HG03097 (cell line): Measurements from ENCODE around the gene PROP1.
"Not testable (repeated sequence)": the region's sequence is repeated elsewhere in the genome, so short reads cannot be mapped to it uniquely, and the experiment has no call there.

ENCODE experiments used
- ATAC-seq: cut with Tn5 transposase; IDR thresholded peaks from one replicate; pipeline ENCODE4 v1.9.1; 2021; ENCODE audit not compliant: unreplicated experiment, low FRiP score

The PROP1 gene

DNA sequence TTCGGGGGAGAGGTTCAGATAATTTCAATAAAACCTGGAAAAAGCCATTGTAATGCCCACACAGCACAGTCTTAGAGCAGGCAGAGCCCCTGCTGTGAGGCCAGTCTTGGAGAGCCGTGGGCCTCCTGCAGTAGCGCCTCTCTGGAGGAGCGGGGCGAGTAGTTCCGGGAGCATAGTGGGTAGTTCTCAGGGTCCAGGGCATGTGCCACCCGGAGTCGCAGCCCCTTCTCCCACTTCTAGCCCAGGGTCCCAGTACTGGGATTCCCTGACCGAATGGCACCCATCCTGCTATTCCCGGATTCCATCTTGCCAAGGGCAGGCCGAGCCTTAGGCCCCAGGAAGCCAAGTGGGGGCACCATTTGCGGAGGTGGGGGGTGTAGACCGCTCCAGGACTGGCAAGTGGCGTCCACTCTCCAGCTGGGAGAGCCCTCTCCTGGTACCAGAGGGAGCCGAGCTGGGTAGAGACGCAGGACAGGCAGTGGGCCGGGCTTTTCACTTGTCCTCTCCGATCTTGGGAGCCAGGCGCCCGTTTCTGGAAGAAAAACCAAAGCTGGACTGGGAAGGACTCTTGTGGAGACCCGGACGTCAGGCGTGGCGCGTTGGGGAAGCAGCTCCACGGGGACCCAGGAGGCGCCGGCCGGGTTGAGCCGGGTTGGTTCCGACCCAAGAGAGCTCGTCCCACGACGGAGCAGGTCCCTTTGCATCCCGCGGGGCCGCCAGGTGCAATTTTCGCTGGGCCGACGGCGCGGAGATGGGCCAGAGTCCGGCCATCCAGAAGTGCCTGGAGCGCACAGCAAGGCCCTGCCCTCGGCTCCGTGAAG, 12.1 kb downstream of the PROP1 start:
- ATAC-seq = no peak

DNA sequence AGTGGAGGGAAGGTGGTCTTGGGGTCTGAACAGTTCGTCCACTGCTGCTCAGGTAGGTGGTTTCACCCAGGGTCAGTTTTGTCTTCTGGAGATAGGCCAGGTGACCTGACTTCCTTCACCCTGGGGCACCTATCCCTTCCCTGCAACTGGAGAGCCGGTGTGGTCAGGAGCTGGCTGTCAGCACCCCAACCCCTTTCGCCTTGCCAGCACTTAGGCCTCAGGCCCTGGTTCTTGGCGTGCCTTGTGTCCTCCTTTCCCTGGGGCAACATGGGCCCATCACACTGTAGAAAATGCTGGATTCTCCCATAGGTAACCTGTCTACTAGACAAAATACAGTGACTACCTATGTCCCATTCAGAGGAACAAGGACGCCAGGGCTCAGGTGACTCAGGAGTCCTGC, 13.1 kb downstream of the PROP1 start:
- no peak for ATAC-seq

DNA sequence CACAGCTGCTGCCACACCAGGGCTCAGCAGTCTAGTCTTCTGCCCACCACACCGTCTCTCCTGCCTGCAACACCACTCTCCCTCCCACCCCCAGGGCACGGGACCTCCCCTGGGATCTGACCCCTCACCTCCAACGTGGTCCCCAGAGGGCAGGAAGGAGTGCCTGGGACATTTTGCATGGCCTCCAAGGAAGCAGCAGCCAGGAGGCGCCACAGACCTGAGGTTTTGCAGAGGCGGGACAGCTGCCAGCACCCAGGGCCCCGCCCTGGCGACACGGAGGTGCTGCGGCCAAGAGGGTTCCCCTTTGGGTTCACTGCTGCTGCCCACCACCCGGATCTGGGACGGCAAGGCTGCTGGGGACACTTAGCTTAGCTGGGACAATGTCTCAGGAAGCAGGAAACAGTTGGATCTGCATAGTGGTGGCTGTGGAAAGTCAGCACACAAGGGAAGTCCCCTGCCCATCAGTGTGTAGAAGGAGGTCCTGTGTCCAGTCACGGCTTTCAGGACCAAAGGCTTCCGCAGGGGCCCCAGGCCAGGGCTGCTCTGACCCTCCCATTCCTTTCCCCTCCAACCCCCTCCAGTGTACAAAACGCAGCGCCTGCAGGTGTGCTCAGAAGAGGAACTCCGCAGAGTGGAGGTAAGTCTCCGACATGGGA, 13.8 kb downstream of the PROP1 start:
- ATAC-seq = no peak

DNA sequence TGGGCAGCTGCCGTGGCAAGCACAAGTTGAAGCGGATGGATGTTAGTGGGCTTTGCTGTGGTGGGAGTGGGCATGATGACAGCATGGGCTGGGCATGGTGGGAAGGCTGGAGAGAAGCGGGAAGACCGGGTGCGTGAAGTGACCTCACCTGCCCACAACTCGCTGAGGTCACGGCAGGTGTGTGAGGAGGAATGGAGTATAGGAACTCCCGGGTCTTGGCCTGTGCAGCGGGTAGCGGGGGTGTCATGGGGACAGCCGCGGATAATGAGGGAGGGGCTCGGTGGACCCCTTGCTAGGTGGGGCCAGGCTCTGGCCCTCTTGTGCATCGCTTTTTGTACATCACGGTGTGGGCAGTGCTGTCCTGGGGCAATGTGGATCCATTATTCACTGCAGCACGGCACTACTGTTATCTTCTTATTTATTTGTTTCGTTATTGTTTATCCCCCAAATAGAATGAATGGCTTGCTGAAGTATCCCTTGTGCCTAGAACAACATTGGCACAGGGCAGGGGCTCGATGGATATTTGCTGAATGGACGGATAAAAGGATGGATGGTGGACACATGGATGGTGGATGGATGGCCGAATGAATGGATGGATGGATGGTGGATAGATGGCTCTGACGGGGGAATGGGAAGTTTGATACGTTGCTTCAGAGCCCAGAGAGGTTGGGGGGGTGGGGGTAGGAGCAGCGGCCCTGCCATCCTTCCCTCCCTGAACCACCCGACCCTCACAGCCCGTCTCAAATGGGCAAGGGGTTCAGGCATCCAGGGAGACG, 14.6 kb downstream of the PROP1 start:
- ATAC-seq = no peak

DNA sequence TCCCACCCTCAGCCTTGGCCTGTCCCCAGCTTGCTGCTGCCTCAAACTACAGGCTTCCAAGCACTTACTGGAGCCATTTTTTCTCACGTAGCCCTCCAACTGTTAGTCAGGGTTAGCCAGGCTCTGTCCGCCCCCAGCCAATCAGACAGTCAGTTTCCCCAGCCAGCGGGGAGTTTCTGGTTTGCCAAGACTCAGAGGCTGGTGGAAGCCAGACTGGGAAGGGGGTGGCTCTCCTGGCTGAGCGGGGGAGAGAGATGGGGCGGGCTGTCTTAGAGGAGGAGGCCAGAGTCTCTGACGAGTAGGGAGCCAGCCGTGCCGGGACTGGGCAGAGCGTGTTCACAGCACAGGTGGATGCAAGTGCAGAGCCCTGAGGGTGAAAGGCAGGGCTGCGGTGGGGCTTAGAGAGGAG, 15.3 kb downstream of the PROP1 start:
- ATAC-seq = no peak

DNA sequence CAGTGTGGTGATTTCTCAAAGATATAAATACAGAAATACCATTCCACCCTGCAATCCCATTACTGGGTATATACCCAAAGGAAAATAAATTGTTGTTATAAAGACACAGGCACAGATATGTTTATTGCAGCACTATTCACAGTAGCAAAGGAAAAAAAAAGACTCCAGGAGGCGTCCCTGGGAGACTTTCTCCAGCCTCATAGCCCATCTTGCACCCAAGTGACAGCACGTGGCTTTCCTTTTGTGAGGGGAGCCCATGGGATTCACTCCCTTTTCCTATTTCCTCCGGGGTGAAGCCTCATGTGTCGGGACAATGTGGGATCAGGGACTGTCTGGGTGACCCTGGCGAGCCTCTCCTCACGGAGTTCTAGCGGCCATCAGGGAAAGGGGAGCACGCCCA, 18.4 kb downstream of the PROP1 start:
- ATAC-seq = not testable (repeated sequence)

DNA sequence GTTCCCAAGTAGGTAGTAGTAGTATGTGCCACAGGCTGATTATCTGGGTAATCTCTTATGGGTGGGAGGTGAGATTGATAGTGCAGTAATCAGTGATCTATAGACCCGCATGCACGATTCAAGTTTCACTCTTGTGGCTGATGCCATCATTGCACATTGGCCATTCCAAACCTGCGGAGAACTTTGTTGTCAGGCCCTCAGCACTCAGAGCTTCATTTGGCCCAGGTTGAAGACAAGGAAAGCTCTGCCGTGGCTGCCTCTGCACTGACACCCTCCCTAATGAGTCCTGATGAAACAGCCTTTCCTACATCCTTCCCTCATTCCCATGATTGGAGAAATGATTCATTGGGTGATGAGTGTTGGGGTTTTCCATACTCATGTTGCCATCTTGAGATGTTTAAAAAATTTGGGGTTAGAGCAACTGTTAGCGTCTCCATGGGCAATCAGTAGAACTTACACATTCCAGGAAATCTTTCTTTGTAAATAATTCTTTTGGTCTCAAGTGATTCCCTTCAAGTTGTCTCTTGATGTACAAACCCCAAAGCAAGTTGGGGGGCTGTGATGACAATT, 22.9 kb downstream of the PROP1 start:
- no peak for ATAC-seq

DNA sequence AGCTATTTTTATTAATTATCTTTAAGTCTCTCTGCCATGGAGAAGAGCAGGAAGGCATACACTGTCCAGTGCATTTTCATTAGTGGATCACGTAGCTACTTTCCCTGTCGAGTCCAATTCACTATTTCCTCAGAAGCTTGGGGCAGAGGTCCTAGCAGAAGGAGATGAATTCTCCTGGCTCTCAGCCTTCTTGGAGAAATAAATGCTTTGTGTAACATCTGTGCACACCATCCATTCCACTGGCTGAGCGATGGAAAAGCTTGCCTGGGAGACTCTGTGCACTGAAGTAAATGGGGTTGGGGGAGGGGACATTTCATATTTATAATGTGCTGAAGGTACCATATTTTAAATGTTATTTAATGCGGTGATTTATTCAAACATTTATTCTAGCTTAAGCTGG, 23.4 kb downstream of the PROP1 start:
- ATAC-seq = no peak

DNA sequence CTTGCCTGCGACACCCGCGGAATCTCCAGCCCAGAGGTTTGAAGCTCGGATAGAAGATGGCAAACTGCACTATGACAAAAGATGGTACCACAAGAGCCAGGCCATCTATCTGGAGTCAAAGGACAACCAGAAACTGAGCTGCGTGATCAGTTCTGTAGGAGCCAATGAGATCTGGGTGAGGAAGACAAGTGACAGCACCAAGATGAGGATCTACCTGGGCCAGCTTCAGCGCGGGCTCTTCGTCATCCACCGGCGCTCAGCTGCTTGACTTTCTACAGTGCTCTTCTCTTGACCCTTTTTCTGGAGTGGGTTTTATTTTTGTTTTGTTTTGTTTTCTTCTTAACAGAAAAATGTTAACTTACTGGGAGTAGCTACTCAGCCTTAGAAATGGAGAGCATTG, 24.0 kb downstream of the PROP1 start:
- not testable (repeated sequence) for ATAC-seq

DNA sequence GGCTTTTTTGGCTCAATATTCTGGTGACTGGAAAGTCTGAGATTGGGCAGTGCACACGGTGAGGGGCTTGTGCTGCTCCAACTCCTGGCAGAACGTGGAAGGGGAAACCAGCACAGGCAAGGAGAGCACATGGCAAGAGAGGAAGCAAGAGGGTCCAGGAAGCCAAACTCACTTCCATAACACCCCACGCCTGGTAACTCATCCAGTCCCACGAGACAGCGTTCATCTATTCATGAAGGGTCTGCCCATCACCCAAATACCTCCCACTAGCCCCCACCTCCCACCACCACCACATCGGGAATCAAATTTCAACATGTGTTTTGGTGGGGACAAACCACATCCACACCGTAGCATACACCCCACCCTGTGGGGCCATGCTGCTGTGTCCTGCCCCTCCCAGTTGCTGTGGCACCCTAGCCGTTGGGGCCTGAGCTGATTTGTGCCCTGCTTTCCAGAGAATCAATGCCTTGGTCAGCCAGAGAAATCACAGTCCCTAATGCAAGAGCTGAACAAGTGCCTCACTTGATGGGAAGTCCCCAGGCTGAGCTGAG, 27.3 kb downstream of the PROP1 start:
- ATAC-seq = no peak

DNA sequence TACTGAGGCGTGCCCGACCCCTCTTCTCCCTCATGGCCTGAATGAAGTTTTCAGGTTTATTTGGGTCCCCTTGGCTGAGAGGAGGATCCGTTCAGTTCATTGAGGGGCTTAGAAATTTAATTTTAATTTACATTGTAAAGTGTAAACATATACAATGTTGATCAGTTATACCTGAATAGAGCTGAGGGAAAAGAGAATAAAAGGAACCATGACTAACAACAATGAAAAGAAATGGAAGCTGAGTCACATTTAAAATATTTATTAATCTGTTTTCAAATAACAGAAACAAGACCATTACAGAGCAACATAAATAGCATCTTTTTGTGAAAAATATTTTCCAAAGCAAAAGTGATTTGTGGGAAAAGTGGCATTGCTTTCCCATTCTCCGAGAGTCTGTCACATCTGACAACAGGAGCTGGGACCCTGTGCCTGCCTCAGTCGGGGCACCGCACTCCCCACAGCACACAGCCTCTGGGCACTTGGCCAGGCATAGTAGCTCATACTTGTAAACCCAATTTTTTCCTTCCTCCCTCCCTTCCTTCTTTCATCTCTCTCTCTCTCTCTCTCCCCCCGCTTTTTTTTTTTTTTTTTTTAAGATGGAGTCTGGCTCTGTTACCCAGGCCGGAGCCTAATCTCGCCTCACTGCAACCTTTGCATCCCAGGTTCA, 28.7 kb downstream of the PROP1 start:
- ATAC-seq = no peak

DNA sequence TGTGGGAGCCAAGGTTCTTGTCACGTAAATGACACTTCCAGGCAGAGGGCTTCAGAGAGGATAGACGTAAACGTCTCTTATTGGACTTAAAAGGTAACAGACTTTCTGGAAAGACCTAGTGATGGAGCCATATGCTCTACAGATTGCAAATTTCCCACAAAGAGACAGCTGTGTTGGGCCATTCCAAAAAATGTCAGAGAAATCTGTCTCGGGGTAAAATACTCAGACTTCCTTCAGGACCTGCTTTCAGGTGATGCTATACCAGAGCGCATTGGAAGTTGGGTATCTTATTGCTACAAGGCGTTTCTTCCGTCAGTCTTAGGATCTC, 29.2 kb downstream of the PROP1 start:
- ATAC-seq = no peak

DNA sequence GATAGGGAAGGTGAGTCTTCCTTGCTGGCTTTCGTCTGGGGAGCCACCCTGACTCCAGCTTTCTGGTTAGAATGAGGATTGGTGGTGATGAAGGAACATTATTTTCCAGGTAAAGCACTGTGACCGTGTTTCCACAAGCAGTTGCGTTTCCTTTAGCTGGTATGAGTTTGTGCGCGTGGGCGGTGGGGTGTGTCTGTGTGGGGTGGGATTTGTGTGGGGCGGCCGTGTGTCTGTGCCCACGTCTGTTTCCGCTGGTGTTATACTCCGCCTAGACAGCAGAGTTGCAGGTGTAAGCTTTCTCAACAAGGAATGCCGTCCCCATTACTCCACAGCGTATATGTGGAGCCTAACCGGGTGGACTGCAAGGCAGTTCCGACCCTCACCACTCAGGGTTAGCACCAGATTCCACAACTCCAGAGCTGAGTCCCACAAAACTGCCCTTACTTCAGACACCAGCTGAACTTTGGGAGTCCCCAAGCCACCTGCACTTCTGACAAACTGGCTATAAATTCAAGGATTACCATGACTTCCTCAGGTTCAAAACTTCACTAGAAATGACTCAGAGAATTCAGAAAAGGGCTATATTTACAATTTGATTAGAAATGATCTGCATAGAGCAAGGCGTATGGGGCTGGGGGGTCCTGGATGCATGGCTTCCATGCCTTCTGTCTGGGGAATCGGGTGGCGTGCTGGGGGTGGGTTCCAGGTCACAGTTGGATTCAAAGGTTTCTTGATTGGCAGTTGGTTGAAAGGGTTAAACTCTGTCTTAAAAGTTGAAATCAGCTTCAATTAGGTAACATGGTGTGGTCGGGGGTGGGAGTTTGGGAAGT, 29.8 kb downstream of the PROP1 start:
- no peak for ATAC-seq

DNA sequence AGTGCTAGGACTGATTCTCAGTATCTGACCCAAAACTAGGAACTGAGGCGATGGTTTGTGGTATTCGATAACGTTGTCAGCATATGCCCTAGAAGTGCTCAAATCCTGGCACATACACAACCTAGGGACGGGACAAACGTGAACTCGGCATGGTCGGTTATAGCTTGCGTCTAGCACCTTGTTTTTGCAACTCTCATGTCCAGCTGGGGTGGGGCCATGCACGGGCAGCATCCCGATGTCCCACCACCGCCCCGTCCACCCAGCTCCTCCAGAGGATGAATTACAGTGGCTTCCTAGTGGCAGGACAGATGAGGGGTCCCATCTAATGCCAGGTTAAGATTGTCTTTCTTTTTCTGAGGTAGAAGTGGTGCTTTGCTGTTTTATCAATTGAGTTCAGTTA, 31.6 kb downstream of the PROP1 start:
- ATAC-seq = no peak

DNA sequence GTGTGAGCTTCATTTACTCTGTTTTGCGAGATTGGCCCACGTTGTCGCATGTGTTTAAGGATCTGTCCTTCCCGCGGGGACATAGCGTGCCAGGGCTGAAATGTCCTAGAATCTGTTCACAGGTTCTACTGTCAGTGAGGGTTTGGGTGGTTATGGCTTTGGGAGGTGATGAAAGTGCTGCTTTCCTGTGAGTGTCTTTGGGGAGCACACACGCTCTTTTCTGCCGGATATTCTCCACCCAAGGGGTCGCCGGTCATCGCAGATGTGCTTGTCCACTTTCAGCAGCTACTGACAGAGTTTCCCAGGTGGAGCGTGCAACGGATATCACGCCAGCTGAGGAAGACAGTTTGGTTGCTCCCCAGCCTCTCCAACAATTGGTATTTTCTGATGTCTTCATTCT, 32.1 kb downstream of the PROP1 start:
- no peak for ATAC-seq

DNA sequence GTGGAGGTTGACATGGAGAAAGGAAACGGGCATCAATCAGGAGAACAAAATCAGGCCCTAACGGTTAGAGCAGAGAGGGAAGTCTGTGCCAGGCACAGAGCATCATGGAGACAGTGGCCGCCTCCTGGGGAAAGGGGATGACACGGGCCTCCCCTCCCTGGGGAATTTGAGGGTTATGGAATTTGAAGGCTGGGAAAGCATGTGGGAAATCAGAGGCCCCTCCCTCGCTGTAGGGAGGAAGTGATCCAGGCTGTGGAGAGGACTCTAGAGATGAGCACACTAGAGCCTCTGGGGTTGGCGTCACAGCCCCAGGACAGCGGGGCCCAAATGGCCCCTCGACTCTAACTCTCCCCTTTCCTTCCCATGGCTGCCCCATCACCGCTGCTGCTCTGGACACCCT, 36.7 kb downstream of the PROP1 start:
- ATAC-seq = no peak

DNA sequence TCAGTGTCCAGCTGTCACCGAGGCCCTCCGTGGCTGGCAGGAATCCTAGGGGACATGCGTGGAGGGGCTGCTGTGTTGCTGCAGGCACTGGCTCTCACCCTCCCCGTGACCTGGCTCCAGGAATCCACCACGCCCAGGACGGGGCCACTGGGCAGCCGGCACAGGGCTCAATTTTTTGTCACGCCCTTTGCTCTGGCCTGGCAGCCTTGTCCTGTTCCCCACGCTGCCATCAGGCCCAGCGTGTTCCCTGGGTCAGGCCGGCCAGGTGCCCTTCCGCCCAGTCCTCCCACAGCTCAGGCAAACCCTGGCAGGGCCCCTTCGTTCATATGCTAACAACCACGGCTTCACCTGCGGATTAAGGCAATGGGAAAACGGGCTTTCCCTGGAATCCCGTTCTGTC, 37.3 kb downstream of the PROP1 start:
- ATAC-seq = no peak

DNA sequence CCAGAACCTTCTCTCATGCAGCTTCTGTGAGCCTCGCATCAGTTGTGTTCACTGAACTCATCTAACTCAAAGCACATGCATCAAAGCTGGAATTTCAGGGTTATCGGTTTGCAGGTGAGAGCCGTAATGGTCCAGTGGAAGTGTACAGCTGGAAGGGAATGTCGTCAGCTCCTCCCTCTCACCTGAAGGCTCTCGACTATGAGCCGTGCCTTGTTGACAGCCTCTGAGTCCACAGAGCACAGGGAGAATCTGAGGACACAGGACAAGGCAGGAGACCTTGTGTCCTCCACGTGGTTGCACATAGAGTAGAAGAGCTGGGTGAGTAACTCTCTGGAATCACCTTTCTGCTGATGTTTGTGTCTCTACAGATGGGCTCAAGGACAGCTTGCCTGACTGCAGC, 38.8 kb downstream of the PROP1 start:
- ATAC-seq = no peak

DNA sequence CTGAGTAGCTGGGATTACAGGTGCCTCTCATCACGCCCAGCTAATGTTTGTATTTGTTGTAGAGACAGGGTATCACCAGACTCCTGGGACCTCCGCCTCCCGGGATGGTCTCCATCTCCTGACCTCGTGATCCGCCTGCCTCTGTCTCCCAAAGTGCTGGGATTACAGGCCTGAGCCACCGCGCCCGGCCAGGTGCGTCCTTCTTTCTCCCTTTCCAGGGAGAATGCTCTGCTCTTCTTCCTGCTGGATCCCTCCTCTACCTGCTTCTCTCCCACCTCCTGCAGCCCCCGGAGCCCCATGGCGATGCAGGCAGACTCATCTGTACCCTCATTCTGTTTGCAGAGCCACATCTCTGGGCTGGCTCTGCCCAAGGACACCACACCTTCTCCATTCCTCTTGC, 42.9 kb downstream of the PROP1 start:
- ATAC-seq = not testable (repeated sequence)

DNA sequence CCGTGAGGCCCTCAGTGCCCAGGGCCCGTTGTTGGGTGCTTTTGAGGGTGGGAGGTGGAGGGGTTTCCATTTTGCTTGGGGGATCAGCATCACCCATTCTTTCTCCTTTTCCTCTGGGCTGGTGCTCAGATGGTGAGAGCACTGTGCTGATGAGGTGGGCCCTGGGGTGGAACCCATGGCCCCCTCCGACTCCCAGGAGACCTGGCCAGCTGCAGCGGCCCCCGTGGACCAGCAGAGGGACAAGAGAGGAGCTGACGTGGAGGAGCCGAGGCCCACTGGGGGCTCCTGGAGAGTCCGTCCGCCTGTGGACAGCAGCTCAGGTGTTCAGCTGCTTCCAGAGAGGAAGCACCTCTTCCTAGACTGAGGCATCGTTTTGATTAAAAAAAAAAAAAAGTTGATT, 46.4 kb downstream of the PROP1 start:
- not testable (repeated sequence) for ATAC-seq
